H4 (cell line): Measurements from ENCODE around the gene GID8. TPM values are rescaled to one million over a fixed set of nuclear protein-coding genes. Genes with fewer than 3 reads are reported as not detected.
A peak's percentile ranks its signal among the peaks of the same experiment; 100 is the strongest.

Experiments used
- DNase-seq: peaks from one replicate; pipeline ENCODE4 v3.0.0-alpha.2; 2015; ENCODE audit warnings: low spot score
- total RNA-seq: library from RNA; depleted of rRNA; stranded (reverse); fragments of >200 nt; shearing (Covaris generic); gene quantifications from 2 replicates; pipeline ENCODE4 v1.2.3, GENCODE V29; 2014

Gene GID8
- total RNA-seq, 1 experiment from 2014 or later = 23.7 TPM

- no peak for DNase-seq
Observed at GRCh38 chr20:62943396-62943795, 5.4 kb downstream of the GID8 start.

DNA sequence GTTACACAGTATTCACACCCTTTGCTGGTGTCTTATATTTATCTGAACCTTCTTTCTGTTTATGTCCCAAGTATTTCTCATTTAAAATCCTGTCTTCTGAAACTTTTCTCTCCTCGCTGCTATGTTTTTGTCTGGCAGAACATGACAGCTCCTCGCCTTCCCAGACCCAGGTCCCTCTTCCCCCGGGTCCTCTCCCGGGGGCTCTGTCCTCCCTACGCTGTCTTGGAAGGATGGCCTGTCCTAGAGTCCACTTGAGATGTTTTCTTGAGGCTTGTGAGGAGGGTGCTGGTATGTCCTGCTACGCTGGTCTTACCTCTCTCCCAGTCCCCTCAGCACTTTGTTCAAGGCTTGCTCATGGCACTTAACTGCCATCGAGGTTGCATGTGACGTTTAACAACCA, 6.2 kb downstream of the GID8 start:
- DNase-seq = no peak

DNA sequence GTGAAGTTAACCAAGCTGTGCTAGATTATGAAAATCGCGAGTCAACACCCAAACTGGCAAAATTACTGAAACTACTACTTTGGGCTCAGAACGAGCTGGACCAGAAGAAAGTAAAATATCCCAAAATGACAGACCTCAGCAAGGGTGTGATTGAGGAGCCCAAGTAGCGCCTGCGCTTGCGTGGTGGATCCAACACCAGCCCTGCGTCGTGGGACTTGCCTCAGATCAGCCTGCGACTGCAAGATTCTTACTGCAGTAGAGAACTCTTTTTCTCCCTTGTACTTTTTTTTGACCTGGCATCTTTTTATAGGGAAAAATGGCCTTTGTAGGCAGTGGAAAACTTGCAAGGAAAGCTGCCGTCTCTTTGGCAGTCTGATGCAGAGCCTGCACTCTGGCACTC, 6.8 kb downstream of the GID8 start:
- DNase-seq = no peak

- DNase-seq = no peak
Observed at GRCh38 chr20:62945771-62946339, 7.9 kb downstream of the GID8 start.

DNA sequence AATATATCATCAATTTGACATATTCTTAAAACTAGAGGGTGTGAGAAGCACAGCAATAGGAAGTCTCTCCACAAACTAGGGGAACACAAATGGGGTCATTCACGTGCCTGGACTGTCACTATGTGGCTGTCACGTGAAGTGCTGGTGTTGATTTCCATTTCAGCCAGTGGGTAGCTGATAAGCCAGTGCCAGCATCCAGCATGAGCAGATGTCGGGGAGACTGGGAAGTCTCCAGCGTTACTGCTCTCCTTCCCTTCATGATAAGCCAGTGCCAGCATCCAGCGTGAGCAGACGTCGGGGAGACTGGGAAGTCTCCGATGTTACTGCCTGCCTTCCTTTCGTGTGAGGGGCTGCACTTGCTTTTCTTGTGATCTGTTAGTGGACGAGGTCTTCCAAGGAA, 9.0 kb downstream of the GID8 start:
- DNase-seq = no peak

- no peak for DNase-seq
Observed at GRCh38 chr20:62947532-62948300, 9.8 kb downstream of the GID8 start.

DNA sequence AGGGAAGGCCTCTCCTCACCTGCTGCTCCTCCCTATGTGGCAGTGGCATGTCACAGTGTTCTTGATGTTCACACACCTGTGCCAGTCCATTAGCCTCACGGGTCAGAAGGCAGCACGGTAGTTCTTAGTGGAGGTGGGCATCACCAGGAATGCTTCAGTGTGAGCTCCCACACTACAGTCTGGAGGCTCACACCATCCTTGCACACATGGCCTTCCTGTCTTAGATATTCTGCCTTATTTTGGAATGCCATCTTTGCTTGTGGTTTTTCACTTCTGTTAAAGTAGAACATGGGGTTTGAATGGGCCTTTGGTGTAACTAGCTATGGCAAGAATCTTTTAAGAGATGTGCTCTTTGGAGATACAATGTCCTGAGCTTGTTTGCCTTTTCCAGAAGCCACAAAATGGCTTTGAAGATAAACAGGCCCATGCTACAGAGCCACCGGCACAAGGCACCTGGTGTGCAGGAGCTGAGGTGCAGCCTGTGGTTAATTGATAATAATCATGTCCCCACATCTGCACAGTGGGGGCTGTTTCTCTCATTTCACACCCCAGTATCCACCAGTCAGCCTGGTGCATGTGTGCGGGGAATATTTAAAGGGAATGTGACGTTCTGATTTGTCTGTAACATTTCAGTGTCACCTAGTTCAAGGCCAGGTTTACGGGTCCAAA, 11.3 kb downstream of the GID8 start:
- no peak for DNase-seq

GRCh38 chr20:62949962-62950361, 12.0 kb downstream of the GID8 start:
- DNase-seq = no peak

GRCh38 chr20:62950741-62951140, 12.8 kb downstream of the GID8 start:
- no peak for DNase-seq

DNA sequence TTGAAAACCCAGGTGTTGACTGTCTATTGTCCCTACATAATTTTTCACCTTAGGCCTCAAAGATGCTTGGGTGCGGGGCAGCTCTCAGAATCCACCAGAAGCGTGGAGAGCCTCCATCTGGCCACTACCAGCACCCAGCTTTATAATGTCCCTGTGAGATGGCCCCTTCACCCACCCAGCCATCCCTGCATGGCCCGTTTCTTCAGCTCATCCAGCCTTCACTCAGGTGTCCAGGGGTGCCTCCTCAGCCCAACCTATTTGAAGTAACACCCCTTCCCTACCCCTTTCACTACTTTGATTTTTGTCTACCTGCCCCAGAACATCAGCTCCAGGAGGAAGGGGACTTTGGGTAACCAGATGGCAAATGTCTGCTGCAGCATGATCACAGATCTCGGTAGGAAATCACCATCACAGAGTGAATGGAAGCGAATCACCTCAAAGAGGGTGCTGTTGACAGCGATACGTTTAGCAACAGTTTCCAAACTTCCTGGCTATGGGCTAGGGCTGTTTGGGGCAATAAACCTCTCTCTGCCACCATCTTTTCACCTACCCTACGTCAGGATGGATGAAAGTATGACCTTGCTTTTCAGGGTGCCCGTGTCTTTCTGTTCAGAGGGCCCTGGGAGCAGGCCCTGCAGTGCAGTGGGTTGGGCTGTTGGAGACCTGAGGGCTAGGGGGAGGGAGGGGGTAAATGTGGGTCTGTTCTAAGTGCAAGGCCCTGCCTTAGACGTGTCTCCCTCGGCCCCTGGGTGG, 13.4 kb downstream of the GID8 start:
- no peak for DNase-seq

GRCh38 chr20:62951896-62952372, 14.0 kb downstream of the GID8 start:
- no peak for DNase-seq

GRCh38 chr20:62952373-62952967, 14.5 kb downstream of the GID8 start, which contains the start of gene SLC17A9:
Gene SLC17A9, plus strand, starts transcription at chr20:62952709. Its CDS starts 122 bp downstream, at chr20:62952831.
- no peak for DNase-seq

DNA sequence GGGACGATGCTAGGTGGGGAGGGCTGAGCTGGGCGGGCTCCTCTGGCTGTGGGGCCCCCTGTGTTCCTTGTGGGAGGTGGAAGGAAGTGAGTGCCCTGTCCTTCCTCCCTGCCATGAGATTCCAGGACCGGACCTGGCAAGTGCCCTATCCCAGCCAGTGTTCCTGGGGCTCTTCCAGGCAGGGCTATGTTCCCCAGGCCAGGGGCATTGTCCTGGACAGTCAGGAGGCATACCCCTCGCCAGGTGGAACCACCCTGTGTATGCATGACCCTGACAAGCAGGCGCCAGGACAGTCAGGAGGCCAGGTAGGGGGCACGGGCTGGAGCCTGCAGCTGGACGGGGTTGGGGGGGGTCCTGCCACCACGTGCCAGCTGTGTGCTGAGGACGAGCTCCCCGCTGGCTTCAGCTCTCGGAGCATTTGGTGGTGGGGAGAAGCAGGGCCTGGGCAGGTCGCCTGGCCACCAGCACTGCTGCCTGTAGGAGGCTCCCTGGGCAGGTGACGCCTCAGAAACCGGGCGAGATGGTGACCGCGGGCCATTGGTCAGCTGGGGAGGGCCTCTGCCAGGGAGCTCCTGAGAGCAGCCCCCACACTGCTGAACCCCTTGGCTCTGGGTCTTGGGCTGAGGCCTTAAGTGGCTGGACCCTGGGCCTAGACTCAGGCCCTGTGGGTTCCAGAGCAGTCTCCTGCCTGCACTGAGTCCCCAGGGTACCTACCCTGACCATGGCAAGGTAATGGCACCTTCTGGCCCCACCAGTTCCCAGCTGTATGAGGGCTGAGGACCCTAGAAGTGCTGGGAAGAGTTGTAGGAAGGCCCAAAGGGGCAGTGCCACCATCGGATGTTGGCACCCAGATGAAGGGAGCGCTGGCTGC, 15.3 kb downstream of the GID8 start:
- DNase-seq = no peak

DNA sequence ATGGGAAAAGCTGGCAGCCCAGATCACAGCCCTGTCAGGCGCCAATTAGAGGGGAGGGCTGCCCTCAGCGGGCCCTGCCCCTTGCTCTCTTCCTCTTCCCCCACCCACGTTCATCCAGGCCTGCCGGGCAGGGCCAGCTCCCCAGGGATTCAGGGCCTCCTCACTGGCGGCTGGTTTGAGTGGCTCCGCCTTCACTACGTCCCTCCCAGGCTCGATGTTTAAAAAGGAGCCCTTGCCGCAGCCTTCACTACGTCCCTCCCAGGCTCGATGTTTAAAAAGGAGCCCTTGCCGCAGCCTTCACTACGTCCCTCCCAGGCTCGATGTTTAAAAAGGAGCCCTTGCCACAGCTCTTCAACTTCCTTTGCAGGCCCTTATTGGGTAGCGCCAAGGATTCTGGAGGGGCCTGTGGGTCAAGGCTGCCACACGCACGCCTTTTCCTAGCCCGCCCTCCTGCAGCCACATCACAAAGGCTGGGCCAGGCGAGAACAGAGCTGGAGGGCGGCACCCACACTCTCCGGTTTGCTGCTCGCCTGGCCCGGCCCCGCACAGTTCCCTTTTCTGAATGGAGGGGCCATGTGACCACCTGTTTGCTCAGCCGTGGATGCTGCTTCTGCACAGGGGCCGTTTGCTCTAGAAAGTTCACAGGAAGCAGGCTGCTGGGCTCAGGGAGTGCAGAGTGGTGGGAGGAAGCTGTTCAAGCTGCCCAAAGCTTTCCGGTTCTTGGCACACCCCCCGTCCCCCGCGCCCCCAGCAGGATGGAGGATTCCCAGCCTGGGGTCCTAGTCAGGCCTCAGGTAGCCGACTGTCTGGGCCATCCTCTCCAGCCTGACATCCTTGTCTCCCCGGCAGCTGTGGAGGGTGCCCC, 16.1 kb downstream of the GID8 start:
- DNase-seq = no peak

GRCh38 chr20:62955519-62956386, 17.8 kb downstream of the GID8 start:
- peak; percentile 36 for DNase-seq

DNA sequence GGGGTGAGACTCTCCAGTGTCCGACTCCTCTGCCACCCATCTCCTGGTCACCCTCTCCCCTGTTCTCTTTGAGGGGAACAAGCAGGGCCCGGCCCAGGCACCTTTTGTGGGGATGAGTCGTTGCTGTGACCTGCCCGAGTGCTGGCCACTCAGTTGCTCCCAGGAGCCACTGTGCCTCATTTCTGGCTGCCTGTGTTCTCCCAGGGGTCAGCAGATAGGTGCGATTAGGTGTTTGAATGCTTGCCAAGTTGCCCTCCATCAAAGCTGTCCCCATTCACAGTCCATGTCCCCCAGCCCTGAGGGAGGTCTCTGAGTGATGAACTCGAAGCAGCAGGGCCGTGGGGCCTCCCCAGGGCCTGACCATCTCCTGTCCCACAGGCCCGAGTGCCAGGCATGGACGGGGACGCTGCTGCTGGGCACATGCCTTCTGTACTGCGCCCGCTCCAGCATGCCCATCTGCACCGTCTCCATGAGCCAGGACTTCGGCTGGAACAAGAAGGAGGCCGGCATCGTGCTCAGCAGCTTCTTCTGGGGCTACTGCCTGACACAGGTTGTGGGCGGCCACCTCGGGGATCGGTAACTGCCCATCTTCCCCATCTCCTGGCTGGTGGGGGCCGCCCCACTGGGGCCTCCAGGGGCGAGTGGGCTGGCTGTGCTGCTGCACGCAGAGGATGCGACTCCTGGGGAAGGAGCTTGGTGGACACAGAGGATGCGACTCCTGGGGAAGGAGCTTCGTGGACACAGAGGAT, 18.6 kb downstream of the GID8 start:
- no peak for DNase-seq

- DNase-seq = no peak
Observed at GRCh38 chr20:62957136-62958117, 19.5 kb downstream of the GID8 start.
